HAP-1 (cell line): ENCODE results near the gene ATP1B4.
"Not testable (repeated sequence)": the region's sequence is repeated elsewhere in the genome, so short reads cannot be mapped to it uniquely, and the experiment has no call there.

Experiments used
- DNase-seq, 2 experiments: peaks; one replicate each; pipeline ENCODE4 v3.0.0-alpha.2; 2016 to 2020; ENCODE audit warnings: low spot score in 2 of 2
- H3K27me3 ChIP-seq: fragments of 250-450 bp; sonication (Bioruptor Pico); 2 replicates; pipeline ENCODE4 v1.5.1; 2020; ENCODE audit warnings: low read depth, mild to moderate bottlenecking, moderate library complexity
- H3K36me3 ChIP-seq: fragments of 250-450 bp; sonication (Bioruptor Pico); replicated peaks from 2 replicates; pipeline ENCODE4 v1.5.1; 2020; ENCODE audit warnings: mild to moderate bottlenecking
- H3K4me1 ChIP-seq: fragments of 250-450 bp; sonication (Bioruptor Pico); 2 replicates; pipeline ENCODE4 v1.5.1; 2020; ENCODE audit warnings: mild to moderate bottlenecking
- H3K4me3 ChIP-seq: fragments of 250-450 bp; sonication (Bioruptor Pico); 2 replicates; pipeline ENCODE4 v1.5.1; 2020; ENCODE audit warnings: mild to moderate bottlenecking, moderate library complexity
- H3K9me3 ChIP-seq: fragments of 250-450 bp; sonication (Bioruptor Pico); 2 replicates; pipeline ENCODE4 v1.5.1; 2020; ENCODE audit warnings: mild to moderate bottlenecking, moderate library complexity
- in situ Hi-C: fragments of 300-500 bp; cut with MboI; formaldehyde crosslinking; loops from 3 replicates; pipeline ENCODE4 v1.14.3; 2020; ENCODE audit warnings: low sequenced_read_pairs, inconsistent platforms, mixed read lengths

The ATP1B4 gene

DNA sequence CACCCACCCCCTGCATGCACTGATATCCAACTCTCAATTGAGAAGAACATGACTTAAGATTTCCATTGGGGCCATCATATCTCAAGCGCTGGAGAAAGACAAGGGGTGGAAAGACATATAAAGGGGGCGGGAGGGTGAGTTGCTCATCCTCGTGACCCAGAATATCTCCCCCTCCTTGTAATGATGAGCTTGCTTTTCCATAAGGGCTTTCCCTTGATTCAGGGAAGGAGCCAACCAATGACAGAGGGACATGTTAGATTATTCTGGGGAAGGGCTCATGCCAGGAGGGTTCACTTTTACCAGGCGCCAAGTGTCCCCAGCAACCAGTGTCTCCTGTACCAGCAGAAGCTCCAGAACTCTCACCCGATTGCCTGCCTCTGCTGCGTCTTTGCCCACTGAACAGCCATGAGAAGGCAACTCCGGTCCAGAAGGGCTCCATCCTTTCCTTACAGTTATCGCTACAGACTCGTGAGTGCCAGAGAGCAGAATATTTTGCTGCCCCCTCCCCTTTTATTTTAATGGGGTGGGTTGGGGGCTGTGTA is at the start of gene ATP1B4:
Gene ATP1B4, plus strand, starts transcription at position 326 of the 542 bp plus-strand sequence. Its CDS starts 80 bp downstream, at position 406.
- DNase-seq: no peak
- peaks cover 29% of the 10 kb centered on the region for H3K4me1 ChIP-seq
- H3K27me3 ChIP-seq: no peaks in the 10 kb centered on the region
- in situ Hi-C loops: no loop called here
- H3K36me3 ChIP-seq: no peaks in the 10 kb centered on the region
- no peaks in the 10 kb centered on the region for H3K9me3 ChIP-seq
- H3K4me3 ChIP-seq: no peak within 1 kb of the TSS

DNA sequence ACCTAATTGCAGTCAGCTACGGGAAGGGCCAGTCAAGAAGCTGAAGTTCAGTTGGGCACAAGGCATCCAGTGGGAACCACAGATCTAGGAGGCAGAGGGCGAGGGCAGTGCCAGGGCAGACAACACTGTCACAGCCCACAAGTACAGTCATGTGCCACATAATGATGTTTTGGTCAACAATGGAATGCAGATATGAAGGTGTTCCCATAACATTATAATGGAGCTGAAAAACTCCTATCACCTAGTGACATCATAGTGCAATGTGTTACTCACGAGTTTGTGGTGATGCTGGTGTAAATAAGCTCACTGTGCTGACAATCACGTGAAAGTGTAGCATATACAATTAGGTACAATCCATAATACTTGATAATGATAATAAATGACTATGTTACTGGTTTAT is 46.1 kb upstream of the ATP1B4 start:
- peaks cover 15% of the 10 kb centered on the region for H3K4me1 ChIP-seq
- in situ Hi-C loops: no loop called here
- H3K27me3 ChIP-seq: peaks cover 40% of the 10 kb centered on the region
- no peak for DNase-seq
- no peaks in the 10 kb centered on the region for H3K36me3 ChIP-seq
- no peak overlapping the region for H3K4me3 ChIP-seq
- no peaks in the 10 kb centered on the region for H3K9me3 ChIP-seq

GRCh38 chrX:120316587-120317283 is 45.2 kb upstream of the ATP1B4 start:
- Histone ChIP-seq H3K36me3 (no peaks in the 10 kb centered on the region), H3K4me3 (no peak overlapping the region), H3K9me3 (no peaks in the 10 kb centered on the region), H3K27me3 (peaks cover 35% of the 10 kb centered on the region), H3K4me1 (peaks cover 12% of the 10 kb centered on the region)
- in situ Hi-C loops: no loop called here
- no peak for DNase-seq

GRCh38 chrX:120318411-120318810 is 43.5 kb upstream of the ATP1B4 start:
- DNase-seq: no peak
- in situ Hi-C loops: no loop called here

GRCh38 chrX:120321520-120322281 is 40.2 kb upstream of the ATP1B4 start:
- H3K9me3 ChIP-seq: no peaks in the 10 kb centered on the region

More at GRCh38 chrX:120318411-120318810, 43.5 kb upstream of the ATP1B4 start:
- Histone ChIP-seq H3K4me3 (no peak overlapping the region), H3K27me3 (peaks cover 19% of the 10 kb centered on the region), H3K9me3 (no peaks in the 10 kb centered on the region), H3K36me3 (no peaks in the 10 kb centered on the region), H3K4me1 (peaks cover 12% of the 10 kb centered on the region)

DNA sequence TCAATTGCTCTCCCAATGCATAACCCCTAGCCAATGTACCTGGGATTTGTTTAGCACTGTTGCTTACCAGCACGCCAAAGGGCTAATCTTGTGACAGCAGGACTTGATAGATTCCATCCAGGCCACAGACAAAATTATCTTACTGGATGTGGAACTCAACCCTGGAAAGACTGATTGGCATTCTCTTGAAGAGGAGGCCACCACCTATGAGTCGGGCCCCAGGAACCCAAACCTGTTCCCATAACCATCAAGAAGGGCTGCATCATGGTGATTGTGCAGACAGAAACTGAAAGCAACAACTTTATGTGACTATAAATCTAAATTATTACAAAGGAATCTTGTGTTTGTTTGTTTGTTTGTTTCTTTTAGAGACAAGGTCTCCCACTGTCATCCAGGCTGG is 30.8 kb upstream of the ATP1B4 start:
- no peak for DNase-seq
- Histone ChIP-seq H3K36me3 (no peaks in the 10 kb centered on the region), H3K27me3 (peaks cover 4% of the 10 kb centered on the region; the same call in 1 of the 2 replicates), H3K4me3 (no peak overlapping the region), H3K9me3 (0 out of 2 replicates have a peak, but pooled peaks cover 2% of the 10 kb centered on the region), H3K4me1 (no peaks in the 10 kb centered on the region)
- in situ Hi-C loops: no loop called here

More at GRCh38 chrX:120321520-120322281, 40.2 kb upstream of the ATP1B4 start:
- peaks cover 9% of the 10 kb centered on the region for H3K27me3 ChIP-seq
- H3K4me1 ChIP-seq: peaks cover 12% of the 10 kb centered on the region
- DNase-seq: no peak
- in situ Hi-C loops: no loop called here
- H3K4me3 ChIP-seq: no peak overlapping the region
- H3K36me3 ChIP-seq: no peaks in the 10 kb centered on the region

- peaks cover 2% of the 10 kb centered on the region; the same call in 1 of the 2 replicates for H3K27me3 ChIP-seq
- H3K9me3 ChIP-seq: 0 out of 2 replicates have a peak, but pooled peaks cover 4% of the 10 kb centered on the region
- H3K4me1 ChIP-seq: no peaks in the 10 kb centered on the region
Observed at GRCh38 chrX:120332394-120332793, 29.5 kb upstream of the ATP1B4 start.

DNA sequence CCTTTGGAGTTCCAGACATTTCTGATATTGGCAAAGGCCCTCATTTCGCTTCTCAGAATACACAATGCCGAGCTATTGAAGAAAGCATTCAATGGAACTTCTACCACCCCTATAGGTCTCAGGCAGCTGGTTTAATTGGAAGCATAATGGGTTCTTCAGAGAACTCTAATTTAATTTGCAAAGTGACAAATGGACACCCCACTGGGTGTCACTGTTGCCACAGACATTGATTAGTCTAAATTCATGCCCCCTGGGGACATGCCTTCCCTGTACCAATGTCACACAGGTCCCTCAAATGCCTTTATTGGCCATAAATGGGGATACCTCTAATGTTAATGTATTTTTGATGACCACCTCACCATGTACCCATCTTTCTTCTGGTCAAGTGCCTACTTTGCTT is 27.7 kb upstream of the ATP1B4 start:
- H3K4me1 ChIP-seq: no peaks in the 10 kb centered on the region
- in situ Hi-C loops: no loop called here
- 0 out of 2 replicates have a peak, but pooled peaks cover 6% of the 10 kb centered on the region for H3K9me3 ChIP-seq
- H3K36me3 ChIP-seq: no peaks in the 10 kb centered on the region
- H3K27me3 ChIP-seq: no peaks in the 10 kb centered on the region
- no peak overlapping the region for H3K4me3 ChIP-seq
- DNase-seq: peak in 1 of 2 experiments; percentile 17

More at GRCh38 chrX:120332394-120332793, 29.5 kb upstream of the ATP1B4 start:
- no peak for DNase-seq
- Histone ChIP-seq H3K4me3 (no peak overlapping the region), H3K36me3 (no peaks in the 10 kb centered on the region)
- in situ Hi-C loops: no loop called here

GRCh38 chrX:120334603-120335002 is 27.3 kb upstream of the ATP1B4 start:
- no peak overlapping the region for H3K4me3 ChIP-seq
- H3K9me3 ChIP-seq: 0 out of 2 replicates have a peak, but pooled peaks cover 6% of the 10 kb centered on the region
- H3K4me1 ChIP-seq: no peaks in the 10 kb centered on the region
- H3K27me3 ChIP-seq: no peaks in the 10 kb centered on the region
- H3K36me3 ChIP-seq: no peaks in the 10 kb centered on the region
- no peak for DNase-seq
- in situ Hi-C loops: no loop called here

- Histone ChIP-seq H3K27me3 (no peaks in the 10 kb centered on the region), H3K4me3 (no peak overlapping the region), H3K4me1 (no peaks in the 10 kb centered on the region), H3K9me3 (0 out of 2 replicates have a peak, but pooled peaks cover 6% of the 10 kb centered on the region), H3K36me3 (no peaks in the 10 kb centered on the region)
- no peak for DNase-seq
- in situ Hi-C loops: no loop called here
Observed at GRCh38 chrX:120335289-120335688, 26.6 kb upstream of the ATP1B4 start.

GRCh38 chrX:120336899-120337298 is 25.0 kb upstream of the ATP1B4 start:
- 0 out of 2 replicates have a peak, but pooled peaks cover 6% of the 10 kb centered on the region for H3K9me3 ChIP-seq

DNA sequence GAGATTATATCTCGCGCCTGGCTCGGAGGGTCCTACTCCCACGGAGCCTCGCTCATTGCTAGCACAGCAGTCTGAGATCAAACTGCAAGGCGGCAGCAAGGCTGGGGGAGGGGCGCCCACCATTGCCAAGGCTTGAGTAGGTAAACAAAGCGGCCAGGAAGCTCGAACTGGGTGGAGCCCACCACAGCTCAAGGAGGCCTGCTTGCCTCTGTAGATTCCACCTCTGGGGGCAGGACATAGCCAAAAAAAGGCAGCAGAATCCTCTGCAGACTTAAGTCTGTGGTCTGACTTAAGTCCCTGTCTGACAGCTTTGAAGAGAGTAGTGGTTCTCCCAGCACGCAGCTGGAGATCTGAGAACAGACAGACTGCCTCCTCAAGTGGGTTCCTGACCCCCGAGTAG is 17.3 kb upstream of the ATP1B4 start:
- H3K36me3 ChIP-seq, H3K4me1 ChIP-seq, DNase-seq, H3K9me3 ChIP-seq, H3K4me3 ChIP-seq, H3K27me3 ChIP-seq, in situ Hi-C loops: not testable (repeated sequence)

More at GRCh38 chrX:120336899-120337298, 25.0 kb upstream of the ATP1B4 start:
- no peaks in the 10 kb centered on the region for H3K36me3 ChIP-seq
- DNase-seq: no peak
- no peaks in the 10 kb centered on the region for H3K27me3 ChIP-seq
- no peak overlapping the region for H3K4me3 ChIP-seq
- H3K4me1 ChIP-seq: no peaks in the 10 kb centered on the region
- in situ Hi-C loops: no loop called here

DNA sequence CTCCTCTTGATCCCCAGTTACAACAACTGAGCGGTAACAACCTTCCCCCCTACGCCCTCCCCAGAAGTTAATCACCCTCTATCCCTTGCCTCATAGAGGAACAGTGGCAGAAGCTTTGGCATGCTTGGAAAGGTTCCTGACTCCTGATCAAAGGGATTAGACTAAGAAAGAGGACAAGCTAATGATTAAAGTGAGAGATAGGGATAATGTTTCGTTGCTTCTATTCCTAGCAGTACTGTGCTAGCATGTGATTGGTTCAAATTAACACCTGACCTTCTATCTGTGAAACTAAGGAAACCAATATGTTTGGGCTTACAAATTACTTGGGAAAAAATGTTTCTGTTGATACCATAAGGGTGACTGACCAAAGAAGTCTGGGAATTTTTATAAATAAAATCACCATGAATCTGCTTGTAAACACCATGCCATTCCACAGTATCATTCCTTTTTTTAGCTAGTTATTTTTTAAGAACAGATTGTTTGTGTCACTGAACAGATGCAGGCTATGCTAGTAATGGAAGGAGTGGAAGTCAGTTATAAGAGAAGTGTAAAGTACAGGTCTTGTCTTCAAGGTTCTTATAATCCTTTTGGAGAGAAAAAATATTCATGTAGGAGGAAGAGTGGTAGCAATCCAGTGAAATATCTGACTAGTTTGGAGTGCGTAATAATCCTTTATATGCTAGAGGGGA is 11.3 kb upstream of the ATP1B4 start:
- Histone ChIP-seq H3K4me1 (no peaks in the 10 kb centered on the region), H3K4me3 (no peak overlapping the region), H3K36me3 (no peaks in the 10 kb centered on the region), H3K9me3 (0 out of 2 replicates have a peak, but pooled peaks cover 2% of the 10 kb centered on the region), H3K27me3 (no peaks in the 10 kb centered on the region)
- in situ Hi-C loops: no loop called here
- DNase-seq: no peak
